GM23338 (cell line): ENCODE results near the gene HLA-C. TPM values are rescaled to one million over a fixed set of nuclear protein-coding genes. Genes with fewer than 3 reads are reported as not detected.

Source experiments
- ATAC-seq: fragments of 200-7000 bp; cut with Tn5 transposase; 3 replicates; pipeline ENCODE4 v1.9.1; 2020
- DNase-seq: peaks from one replicate; pipeline ENCODE4 v3.0.0-alpha.2; 2015; ENCODE audit warnings: low spot score
- H2AFZ ChIP-seq: fragments of 200-600 bp; sonication (generic); 2 replicates; pipeline ENCODE4 v1.8.0; 2016; ENCODE audit warnings: antibody characterized with exemption, mild to moderate bottlenecking, moderate library complexity
- H3F3A ChIP-seq: fragments of 200-600 bp; sonication (generic); replicated peaks from 2 replicates; pipeline ENCODE4 v1.8.0; 2017; ENCODE audit warnings: antibody characterized with exemption, mixed run types, low read depth
- H3K27ac ChIP-seq: fragments of 200-600 bp; sonication (generic); 2 replicates; pipeline ENCODE4 v1.6.1; 2016; ENCODE audit warnings: low read depth
- H3K27me3 ChIP-seq: fragments of 200-600 bp; sonication (generic); 2 replicates; pipeline ENCODE4 v1.8.0; 2016; ENCODE audit warnings: mild to moderate bottlenecking, mixed run types, moderate library complexity; ENCODE audit not compliant: insufficient read depth
- H3K36me3 ChIP-seq: fragments of 200-600 bp; sonication (generic); 2 replicates; pipeline ENCODE4 v1.8.0; 2016; ENCODE audit warnings: mild to moderate bottlenecking; ENCODE audit not compliant: insufficient read depth
- H3K4me1 ChIP-seq: fragments of 200-600 bp; sonication (generic); 2 replicates; pipeline ENCODE4 v1.8.0; 2016; ENCODE audit warnings: mild to moderate bottlenecking, moderate library complexity; ENCODE audit not compliant: insufficient read depth
- H3K4me2 ChIP-seq: fragments of 200-600 bp; sonication (generic); 2 replicates; pipeline ENCODE4 v1.7.1; 2017; ENCODE audit warnings: mixed run types
- H3K4me3 ChIP-seq: fragments of 200-600 bp; sonication (generic); 2 replicates; pipeline ENCODE4 v1.6.1; 2016; ENCODE audit warnings: mixed run types
- H3K79me2 ChIP-seq: fragments of 200-600 bp; sonication (generic); replicated peaks from 2 replicates; pipeline ENCODE4 v1.8.0; 2017; ENCODE audit warnings: mild to moderate bottlenecking; ENCODE audit not compliant: insufficient read depth
- H3K9me2 ChIP-seq: fragments of 200-600 bp; sonication (generic); 2 replicates; pipeline ENCODE4 v1.8.0; 2017; ENCODE audit not compliant: insufficient read depth
- H4K20me1 ChIP-seq: fragments of 200-600 bp; sonication (generic); replicated peaks from 2 replicates; pipeline ENCODE4 v1.8.0; 2017; ENCODE audit warnings: mild to moderate bottlenecking; ENCODE audit not compliant: insufficient read depth
- H3K27ac Mint-ChIP-seq: 2 replicates; pipeline ENCODE4 v1.8.0; 2020; ENCODE audit warnings: inconsistent platforms, mild to moderate bottlenecking, moderate library complexity, mixed read lengths
- H3K27me3 Mint-ChIP-seq: 3 replicates; pipeline ENCODE4 v1.8.0; 2022; ENCODE audit warnings: low read depth, mild to moderate bottlenecking, moderate library complexity, mixed read lengths, inconsistent platforms; ENCODE audit not compliant: insufficient read depth, poor library complexity
- H3K36me3 Mint-ChIP-seq: 3 replicates; pipeline ENCODE4 v1.8.0; 2021; ENCODE audit warnings: low read depth, mild to moderate bottlenecking, inconsistent platforms, moderate library complexity, mixed read lengths
- H3K4me1 Mint-ChIP-seq: 3 replicates; pipeline ENCODE4 v1.8.0; 2020; ENCODE audit warnings: mild to moderate bottlenecking, inconsistent platforms, mixed read lengths
- H3K4me3 Mint-ChIP-seq: 3 replicates; pipeline ENCODE4 v1.8.0; 2021; ENCODE audit warnings: moderate library complexity, mild to moderate bottlenecking, inconsistent platforms, mixed read lengths
- H3K9me3 Mint-ChIP-seq: 3 replicates; pipeline ENCODE4 v1.8.0; 2020; ENCODE audit warnings: moderate library complexity, mild to moderate bottlenecking, inconsistent platforms, mixed read lengths
- CREB1 ChIP-seq: fragments of 250-450 bp; sonication (Bioruptor Pico); IDR thresholded peaks from 2 replicates; pipeline ENCODE4 v1.5.0; 2020; ENCODE audit warnings: low read depth, mild to moderate bottlenecking, moderate library complexity
- EZH2 ChIP-seq: fragments of 200-600 bp; sonication (generic); IDR thresholded peaks from one replicate; pipeline ENCODE4 v1.8.0; 2017; ENCODE audit warnings: antibody characterized with exemption, mild to moderate bottlenecking, low read depth; ENCODE audit not compliant: unreplicated experiment
- EZH2phosphoT487 ChIP-seq: fragments of 200-600 bp; sonication (generic); IDR thresholded peaks from one replicate; pipeline ENCODE4 v1.8.1; 2018; ENCODE audit warnings: antibody characterized with exemption; ENCODE audit not compliant: unreplicated experiment
- JUNB ChIP-seq: IDR thresholded peaks from one replicate; pipeline ENCODE4 v1.6.1; 2016; ENCODE audit warnings: antibody characterized with exemption; ENCODE audit not compliant: unreplicated experiment
- NANOG ChIP-seq: IDR thresholded peaks from 2 replicates; pipeline ENCODE4 v1.6.1; 2016; ENCODE audit warnings: antibody characterized with exemption, borderline replicate concordance
- POLR2AphosphoS5 ChIP-seq: IDR thresholded peaks from 2 replicates; pipeline ENCODE4 v1.6.1; 2016; ENCODE audit warnings: antibody characterized with exemption, low read depth
- STAT1 ChIP-seq: IDR thresholded peaks from one replicate; pipeline ENCODE4 v1.6.1; 2016; ENCODE audit warnings: antibody characterized with exemption; ENCODE audit not compliant: unreplicated experiment
- ZNF114 ChIP-seq: fragments of 250-450 bp; sonication (Bioruptor Pico); IDR thresholded peaks from 2 replicates; pipeline ENCODE4 v1.5.0; 2020; ENCODE audit warnings: mild to moderate bottlenecking, moderate library complexity
- ZNF331 ChIP-seq: fragments of 250-450 bp; sonication (Bioruptor Pico); IDR thresholded peaks from 2 replicates; pipeline ENCODE4 v1.5.0; 2020; ENCODE audit warnings: low read depth, mild to moderate bottlenecking, moderate library complexity
- polyA plus RNA-seq: library from polyadenylated mRNA; unstranded; fragments of >200 nt; fragmentation: Nextera tagmentation; extraction: Ambion mirVana; gene quantifications from 2 replicates; pipeline ENCODE4 v1.2.1, GENCODE V29; 2016
- total RNA-seq: library from RNA; depleted of rRNA; stranded (reverse); fragments of >200 nt; shearing (Covaris generic); gene quantifications from 2 replicates; pipeline ENCODE4 v1.2.3, GENCODE V29; 2014
- TF ChIP-seq, protein P1 (sequence below): fragments of 250-450 bp; sonication (Bioruptor Pico); IDR thresholded peaks from 2 replicates; pipeline ENCODE4 v1.5.0; 2020; ENCODE audit warnings: mild to moderate bottlenecking, moderate library complexity
- TF ChIP-seq, protein P2 (sequence below): IDR thresholded peaks from one replicate; pipeline ENCODE4 v1.6.1; 2018; ENCODE audit warnings: antibody characterized with exemption; ENCODE audit not compliant: unreplicated experiment
- TF ChIP-seq, protein P3 (sequence below): IDR thresholded peaks from 2 replicates; pipeline ENCODE4 v1.6.1; 2016; ENCODE audit warnings: antibody characterized with exemption
- TF ChIP-seq, protein P4 (sequence below), 2 experiments: fragments of 200-600 bp in 1 of 2; sonication (generic) in 1 of 2; conservative IDR thresholded peaks; 2 replicates each; pipeline versions ENCODE4 v1.5.1 to v1.6.1; 2016 to 2017; ENCODE audit warnings: antibody characterized with exemption in 2 of 2, low read depth in 2 of 2, mild to moderate bottlenecking in 2 of 2, moderate library complexity in 1 of 2

Gene HLA-C
- total and polyA plus RNA-seq, 2 experiments from 2014 or later: 73.1 to 116 TPM

DNA sequence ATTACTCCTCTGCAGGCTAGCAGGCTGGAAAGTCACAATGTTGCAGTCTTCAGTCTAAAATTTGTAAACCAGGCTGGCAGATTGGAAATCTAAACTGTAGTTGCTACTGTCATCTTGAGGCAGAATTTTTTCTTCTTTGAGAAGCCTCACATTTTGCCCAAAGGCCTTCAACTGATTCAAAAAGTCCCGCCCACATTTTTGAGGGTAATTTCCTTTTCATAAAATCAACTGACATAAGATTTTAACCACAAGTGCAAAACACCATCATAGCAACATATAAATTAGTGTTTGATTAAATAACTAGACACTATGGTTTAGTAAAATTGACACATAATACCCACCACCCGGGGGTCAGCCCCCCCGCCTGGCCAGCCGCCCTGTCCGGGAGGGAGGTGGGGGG lies 28.4 kb downstream of the HLA-C start:
- Mint-ChIP-seq H3K27ac (no peak overlapping the region), H3K4me3 (no peak overlapping the region), H3K36me3 (no peaks in the 10 kb centered on the region), H3K4me1 (peaks cover 7% of the 10 kb centered on the region; the same call in 2 of the 3 replicates), H3K27me3 (peaks cover 2% of the 10 kb centered on the region), H3K9me3 (peaks cover 6% of the 10 kb centered on the region; the same call in 1 of the 3 replicates)
- H3K27ac ChIP-seq: no peak overlapping the region
- 0 out of 2 replicates have a peak, but pooled peaks cover 5% of the 10 kb centered on the region for H3K9me2 ChIP-seq
- H4K20me1 ChIP-seq: no peaks in the 10 kb centered on the region
- no peak for ATAC-seq
- H3K4me3 ChIP-seq: no peak overlapping the region
- H3K27me3 ChIP-seq: no peaks in the 10 kb centered on the region
- DNase-seq: no peak
- H3K79me2 ChIP-seq: no peaks in the 10 kb centered on the region
- H3K36me3 ChIP-seq: no peaks in the 10 kb centered on the region
- TF ChIP-seq EZH2phosphoT487 (no peak), NANOG (no peak), JUNB (no peak), ZNF114 (CRISPR knock-in tag) (no peak), POLR2AphosphoS5 (no peak), EZH2 (no peak), STAT1 (no peak), ZNF331 (CRISPR knock-in tag) (no peak), CREB1 (no peak)
- TF ChIP-seq, protein P1, sequence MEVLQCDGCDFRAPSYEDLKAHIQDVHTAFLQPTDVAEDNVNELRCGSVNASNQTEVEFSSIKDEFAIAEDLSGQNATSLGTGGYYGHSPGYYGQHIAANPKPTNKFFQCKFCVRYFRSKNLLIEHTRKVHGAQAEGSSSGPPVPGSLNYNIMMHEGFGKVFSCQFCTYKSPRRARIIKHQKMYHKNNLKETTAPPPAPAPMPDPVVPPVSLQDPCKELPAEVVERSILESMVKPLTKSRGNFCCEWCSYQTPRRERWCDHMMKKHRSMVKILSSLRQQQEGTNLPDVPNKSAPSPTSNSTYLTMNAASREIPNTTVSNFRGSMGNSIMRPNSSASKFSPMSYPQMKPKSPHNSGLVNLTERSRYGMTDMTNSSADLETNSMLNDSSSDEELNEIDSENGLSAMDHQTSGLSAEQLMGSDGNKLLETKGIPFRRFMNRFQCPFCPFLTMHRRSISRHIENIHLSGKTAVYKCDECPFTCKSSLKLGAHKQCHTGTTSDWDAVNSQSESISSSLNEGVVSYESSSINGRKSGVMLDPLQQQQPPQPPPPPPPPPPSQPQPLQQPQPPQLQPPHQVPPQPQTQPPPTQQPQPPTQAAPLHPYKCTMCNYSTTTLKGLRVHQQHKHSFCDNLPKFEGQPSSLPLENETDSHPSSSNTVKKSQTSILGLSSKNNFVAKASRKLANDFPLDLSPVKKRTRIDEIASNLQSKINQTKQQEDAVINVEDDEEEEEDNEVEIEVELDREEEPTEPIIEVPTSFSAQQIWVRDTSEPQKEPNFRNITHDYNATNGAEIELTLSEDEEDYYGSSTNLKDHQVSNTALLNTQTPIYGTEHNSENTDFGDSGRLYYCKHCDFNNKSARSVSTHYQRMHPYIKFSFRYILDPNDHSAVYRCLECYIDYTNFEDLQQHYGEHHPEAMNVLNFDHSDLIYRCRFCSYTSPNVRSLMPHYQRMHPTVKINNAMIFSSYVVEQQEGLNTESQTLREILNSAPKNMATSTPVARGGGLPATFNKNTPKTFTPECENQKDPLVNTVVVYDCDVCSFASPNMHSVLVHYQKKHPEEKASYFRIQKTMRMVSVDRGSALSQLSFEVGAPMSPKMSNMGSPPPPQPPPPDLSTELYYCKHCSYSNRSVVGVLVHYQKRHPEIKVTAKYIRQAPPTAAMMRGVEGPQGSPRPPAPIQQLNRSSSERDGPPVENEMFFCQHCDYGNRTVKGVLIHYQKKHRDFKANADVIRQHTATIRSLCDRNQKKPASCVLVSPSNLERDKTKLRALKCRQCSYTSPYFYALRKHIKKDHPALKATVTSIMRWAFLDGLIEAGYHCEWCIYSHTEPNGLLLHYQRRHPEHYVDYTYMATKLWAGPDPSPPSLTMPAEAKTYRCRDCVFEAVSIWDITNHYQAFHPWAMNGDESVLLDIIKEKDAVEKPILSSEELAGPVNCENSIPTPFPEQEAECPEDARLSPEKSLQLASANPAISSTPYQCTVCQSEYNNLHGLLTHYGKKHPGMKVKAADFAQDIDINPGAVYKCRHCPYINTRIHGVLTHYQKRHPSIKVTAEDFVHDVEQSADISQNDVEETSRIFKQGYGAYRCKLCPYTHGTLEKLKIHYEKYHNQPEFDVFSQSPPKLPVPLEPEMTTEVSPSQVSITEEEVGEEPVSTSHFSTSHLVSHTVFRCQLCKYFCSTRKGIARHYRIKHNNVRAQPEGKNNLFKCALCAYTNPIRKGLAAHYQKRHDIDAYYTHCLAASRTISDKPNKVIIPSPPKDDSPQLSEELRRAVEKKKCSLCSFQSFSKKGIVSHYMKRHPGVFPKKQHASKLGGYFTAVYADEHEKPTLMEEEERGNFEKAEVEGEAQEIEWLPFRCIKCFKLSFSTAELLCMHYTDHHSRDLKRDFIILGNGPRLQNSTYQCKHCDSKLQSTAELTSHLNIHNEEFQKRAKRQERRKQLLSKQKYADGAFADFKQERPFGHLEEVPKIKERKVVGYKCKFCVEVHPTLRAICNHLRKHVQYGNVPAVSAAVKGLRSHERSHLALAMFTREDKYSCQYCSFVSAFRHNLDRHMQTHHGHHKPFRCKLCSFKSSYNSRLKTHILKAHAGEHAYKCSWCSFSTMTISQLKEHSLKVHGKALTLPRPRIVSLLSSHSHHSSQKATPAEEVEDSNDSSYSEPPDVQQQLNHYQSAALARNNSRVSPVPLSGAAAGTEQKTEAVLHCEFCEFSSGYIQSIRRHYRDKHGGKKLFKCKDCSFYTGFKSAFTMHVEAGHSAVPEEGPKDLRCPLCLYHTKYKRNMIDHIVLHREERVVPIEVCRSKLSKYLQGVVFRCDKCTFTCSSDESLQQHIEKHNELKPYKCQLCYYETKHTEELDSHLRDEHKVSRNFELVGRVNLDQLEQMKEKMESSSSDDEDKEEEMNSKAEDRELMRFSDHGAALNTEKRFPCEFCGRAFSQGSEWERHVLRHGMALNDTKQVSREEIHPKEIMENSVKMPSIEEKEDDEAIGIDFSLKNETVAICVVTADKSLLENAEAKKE (CRISPR knock-in tag): no peak
- TF ChIP-seq, protein P2, sequence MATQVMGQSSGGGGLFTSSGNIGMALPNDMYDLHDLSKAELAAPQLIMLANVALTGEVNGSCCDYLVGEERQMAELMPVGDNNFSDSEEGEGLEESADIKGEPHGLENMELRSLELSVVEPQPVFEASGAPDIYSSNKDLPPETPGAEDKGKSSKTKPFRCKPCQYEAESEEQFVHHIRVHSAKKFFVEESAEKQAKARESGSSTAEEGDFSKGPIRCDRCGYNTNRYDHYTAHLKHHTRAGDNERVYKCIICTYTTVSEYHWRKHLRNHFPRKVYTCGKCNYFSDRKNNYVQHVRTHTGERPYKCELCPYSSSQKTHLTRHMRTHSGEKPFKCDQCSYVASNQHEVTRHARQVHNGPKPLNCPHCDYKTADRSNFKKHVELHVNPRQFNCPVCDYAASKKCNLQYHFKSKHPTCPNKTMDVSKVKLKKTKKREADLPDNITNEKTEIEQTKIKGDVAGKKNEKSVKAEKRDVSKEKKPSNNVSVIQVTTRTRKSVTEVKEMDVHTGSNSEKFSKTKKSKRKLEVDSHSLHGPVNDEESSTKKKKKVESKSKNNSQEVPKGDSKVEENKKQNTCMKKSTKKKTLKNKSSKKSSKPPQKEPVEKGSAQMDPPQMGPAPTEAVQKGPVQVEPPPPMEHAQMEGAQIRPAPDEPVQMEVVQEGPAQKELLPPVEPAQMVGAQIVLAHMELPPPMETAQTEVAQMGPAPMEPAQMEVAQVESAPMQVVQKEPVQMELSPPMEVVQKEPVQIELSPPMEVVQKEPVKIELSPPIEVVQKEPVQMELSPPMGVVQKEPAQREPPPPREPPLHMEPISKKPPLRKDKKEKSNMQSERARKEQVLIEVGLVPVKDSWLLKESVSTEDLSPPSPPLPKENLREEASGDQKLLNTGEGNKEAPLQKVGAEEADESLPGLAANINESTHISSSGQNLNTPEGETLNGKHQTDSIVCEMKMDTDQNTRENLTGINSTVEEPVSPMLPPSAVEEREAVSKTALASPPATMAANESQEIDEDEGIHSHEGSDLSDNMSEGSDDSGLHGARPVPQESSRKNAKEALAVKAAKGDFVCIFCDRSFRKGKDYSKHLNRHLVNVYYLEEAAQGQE: no peak
- TF ChIP-seq, protein P3, sequence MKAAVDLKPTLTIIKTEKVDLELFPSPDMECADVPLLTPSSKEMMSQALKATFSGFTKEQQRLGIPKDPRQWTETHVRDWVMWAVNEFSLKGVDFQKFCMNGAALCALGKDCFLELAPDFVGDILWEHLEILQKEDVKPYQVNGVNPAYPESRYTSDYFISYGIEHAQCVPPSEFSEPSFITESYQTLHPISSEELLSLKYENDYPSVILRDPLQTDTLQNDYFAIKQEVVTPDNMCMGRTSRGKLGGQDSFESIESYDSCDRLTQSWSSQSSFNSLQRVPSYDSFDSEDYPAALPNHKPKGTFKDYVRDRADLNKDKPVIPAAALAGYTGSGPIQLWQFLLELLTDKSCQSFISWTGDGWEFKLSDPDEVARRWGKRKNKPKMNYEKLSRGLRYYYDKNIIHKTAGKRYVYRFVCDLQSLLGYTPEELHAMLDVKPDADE: no peak
- TF ChIP-seq, protein P4, sequence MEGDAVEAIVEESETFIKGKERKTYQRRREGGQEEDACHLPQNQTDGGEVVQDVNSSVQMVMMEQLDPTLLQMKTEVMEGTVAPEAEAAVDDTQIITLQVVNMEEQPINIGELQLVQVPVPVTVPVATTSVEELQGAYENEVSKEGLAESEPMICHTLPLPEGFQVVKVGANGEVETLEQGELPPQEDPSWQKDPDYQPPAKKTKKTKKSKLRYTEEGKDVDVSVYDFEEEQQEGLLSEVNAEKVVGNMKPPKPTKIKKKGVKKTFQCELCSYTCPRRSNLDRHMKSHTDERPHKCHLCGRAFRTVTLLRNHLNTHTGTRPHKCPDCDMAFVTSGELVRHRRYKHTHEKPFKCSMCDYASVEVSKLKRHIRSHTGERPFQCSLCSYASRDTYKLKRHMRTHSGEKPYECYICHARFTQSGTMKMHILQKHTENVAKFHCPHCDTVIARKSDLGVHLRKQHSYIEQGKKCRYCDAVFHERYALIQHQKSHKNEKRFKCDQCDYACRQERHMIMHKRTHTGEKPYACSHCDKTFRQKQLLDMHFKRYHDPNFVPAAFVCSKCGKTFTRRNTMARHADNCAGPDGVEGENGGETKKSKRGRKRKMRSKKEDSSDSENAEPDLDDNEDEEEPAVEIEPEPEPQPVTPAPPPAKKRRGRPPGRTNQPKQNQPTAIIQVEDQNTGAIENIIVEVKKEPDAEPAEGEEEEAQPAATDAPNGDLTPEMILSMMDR (conservative IDR thresholded peaks at IDR 0.05; ENCODE audit: low read depth in 2 of 2): no peak
- no peak overlapping the region for H3K4me2 ChIP-seq
- H3F3A ChIP-seq: no peaks in the 10 kb centered on the region
- no peak overlapping the region for H2AFZ ChIP-seq
- H3K4me1 ChIP-seq: peaks cover 8% of the 10 kb centered on the region; the same call in 1 of the 2 replicates
